ENCODE measurements around the gene NELFE.
"Not testable (repeated sequence)": the region's sequence is repeated elsewhere in the genome, so short reads cannot be mapped to it uniquely, and the experiment has no call there.

Gene NELFE, protein sequence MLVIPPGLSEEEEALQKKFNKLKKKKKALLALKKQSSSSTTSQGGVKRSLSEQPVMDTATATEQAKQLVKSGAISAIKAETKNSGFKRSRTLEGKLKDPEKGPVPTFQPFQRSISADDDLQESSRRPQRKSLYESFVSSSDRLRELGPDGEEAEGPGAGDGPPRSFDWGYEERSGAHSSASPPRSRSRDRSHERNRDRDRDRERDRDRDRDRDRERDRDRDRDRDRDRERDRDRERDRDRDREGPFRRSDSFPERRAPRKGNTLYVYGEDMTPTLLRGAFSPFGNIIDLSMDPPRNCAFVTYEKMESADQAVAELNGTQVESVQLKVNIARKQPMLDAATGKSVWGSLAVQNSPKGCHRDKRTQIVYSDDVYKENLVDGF

GRCh38 chr6:31958741-31959739, at the start of gene NELFE, which contains the start of gene SKIC2:
Gene NELFE, minus strand, starts transcription at chr6:31958971. Its CDS starts 525 bp downstream, at chr6:31958446.
Gene SKIC2, plus strand, starts transcription at chr6:31959175. Its CDS starts 18 bp downstream, at chr6:31959193.
- peak; percentile 92 for DNase-seq

DNA sequence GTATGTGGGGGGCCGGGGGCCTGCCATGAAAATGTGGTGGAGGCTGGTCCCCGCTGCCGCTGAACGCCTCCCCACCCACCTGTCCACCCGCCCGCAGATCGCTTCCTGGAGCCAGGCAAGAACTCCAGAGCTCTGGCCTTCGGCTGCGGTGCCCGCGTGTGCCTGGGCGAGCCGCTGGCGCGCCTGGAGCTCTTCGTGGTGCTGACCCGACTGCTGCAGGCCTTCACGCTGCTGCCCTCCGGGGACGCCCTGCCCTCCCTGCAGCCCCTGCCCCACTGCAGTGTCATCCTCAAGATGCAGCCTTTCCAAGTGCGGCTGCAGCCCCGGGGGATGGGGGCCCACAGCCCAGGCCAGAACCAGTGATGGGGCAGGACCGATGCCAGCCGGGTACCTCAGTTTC, 49.3 kb upstream of the NELFE start:
- DNase-seq: not testable (repeated sequence)

- DNase-seq: not testable (repeated sequence)
Observed at GRCh38 chr6:32007086-32007485, 48.3 kb upstream of the NELFE start.

- DNase-seq: not testable (repeated sequence)
Observed at GRCh38 chr6:32005991-32006529, 47.3 kb upstream of the NELFE start.

- DNase-seq: not testable (repeated sequence)
Observed at GRCh38 chr6:32005538-32005880, 46.7 kb upstream of the NELFE start.

- DNase-seq: not testable (repeated sequence)
Observed at GRCh38 chr6:32004864-32005537, 46.2 kb upstream of the NELFE start.

DNA sequence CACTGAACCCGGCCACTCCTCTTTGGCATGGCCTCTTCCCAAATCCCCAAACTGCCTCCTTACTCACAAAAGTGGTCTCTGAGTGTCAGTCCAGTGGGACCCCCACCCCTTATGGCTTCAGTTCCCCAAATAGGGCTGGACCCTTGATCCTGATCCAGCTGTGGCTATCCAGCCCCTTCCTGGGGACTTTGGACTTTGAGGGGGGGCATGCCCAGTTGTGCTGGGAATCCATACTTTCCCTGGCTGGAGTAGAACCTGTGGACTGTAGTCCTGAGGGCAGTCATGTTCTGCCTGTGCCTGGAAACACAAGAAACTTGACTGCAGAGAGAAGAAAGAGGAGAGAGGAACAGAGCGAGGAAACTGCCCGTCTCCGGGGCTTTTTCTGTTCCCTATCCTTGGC, 45.6 kb upstream of the NELFE start:
- not testable (repeated sequence) for DNase-seq

DNA sequence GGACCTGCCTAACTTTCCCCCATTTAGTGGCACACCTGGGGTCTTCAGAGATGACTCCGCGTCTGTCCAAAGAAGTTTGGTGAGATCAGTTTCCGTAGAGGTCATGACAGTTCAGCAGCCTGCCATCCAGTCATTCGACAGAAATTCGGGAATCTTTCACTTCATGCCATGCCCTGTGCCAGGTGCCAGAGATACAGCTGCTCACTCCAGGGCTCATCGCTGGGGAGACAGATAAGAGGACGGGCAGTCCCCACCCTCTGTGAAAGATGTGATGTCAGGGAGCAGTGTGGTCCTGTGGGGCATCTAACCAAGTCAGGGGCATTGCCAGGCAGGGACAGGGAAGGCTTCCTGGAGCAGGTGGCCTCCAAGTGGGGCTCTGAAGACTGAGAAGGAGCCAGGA, 44.5 kb upstream of the NELFE start:
- DNase-seq: not testable (repeated sequence)

DNA sequence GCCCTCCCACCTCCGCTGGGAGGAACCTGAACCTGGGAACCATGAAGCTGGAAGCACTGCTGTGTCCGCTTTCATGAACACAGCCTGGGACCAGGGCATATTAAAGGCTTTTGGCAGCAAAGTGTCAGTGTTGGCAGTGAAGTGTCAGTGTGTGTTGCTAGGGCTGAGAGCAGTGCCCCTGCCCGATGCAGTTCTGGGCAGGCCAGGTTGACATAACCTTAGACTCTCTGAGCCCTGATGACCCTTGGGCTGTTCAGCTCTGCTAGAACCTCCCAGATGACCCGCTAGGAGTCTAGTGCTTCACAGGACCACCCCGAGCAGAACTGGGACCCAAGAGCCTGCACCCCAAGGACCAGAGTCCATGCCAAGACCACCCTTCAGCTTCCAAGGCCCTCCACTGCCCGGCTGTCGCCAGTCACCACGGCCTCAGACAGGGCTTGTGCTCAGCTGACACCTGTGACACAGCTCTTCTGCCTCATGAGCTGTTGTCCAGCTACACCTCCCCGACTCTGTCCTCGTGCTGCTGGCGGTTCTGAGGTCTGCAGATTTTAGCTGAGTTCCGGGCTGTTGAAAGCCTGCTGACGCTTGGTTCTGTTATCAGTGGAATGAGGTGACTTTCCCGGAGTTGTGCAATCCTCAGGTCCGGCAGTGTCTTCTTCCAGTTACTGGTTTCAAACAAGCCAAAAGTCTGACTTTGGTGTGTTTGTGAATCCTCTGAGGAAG, 43.9 kb upstream of the NELFE start:
- not testable (repeated sequence) for DNase-seq

DNA sequence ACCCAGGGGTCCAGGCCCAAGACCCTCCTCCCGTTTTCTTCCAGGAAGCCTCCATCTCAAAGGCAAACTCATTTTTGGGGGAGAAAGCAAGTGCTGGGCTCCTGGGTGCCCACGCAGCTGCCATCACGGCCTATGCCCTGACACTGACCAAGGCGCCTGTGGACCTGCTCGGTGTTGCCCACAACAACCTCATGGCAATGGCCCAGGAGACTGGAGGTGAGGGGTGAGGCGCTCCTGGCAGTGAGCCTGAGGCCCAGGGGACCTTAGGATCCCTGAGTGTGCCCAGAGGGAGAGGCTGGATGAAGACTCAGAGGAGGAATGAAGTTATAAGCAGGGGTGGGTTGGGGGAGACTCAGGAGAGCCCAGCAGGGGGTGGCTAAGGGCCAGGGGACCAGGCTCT, 37.6 kb upstream of the NELFE start:
- DNase-seq: not testable (repeated sequence)

DNA sequence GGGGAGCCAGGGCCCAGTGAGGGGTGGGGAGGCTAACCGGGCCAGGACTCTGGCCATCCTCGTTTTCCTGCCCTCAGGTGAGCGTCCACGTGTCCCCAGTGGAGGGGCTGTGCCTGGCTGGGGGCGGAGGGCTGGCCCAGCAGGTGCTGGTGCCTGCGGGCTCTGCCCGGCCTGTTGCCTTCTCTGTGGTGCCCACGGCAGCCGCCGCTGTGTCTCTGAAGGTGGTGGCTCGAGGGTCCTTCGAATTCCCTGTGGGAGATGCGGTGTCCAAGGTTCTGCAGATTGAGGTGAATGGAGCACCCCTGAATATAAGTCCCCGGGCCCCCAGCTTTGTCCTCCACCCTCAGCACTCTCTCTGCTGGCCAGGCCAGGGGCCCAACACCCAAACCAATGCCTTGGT, 35.6 kb upstream of the NELFE start:
- DNase-seq: not testable (repeated sequence)

DNA sequence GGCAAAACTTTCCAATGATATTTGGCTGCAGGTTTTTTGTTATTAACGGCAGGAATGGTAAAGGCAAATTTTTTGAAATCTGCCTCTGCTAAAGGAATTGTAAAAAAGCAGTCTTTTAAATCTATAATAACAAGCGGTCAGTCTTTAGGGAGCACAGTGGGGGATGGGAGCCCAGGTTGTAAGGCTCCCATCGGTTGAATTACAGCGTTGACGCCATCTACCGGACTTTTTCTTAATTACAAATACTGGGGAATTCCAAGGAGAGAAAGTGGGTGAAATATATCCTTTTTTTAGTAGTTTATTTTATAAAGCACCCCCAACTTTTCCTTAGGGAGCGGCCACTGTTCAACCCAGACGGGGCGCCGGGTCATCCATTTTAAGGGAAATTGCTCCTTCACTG, 30.6 kb upstream of the NELFE start:
- not testable (repeated sequence) for DNase-seq

- not testable (repeated sequence) for DNase-seq
Observed at GRCh38 chr6:31981744-31982143, 23.0 kb upstream of the NELFE start, which contains the start of gene C4A. Gene C4A, plus strand, starts transcription at chr6:31982057. Its CDS starts 51 bp downstream, at chr6:31982108.

- DNase-seq: not testable (repeated sequence)
Observed at GRCh38 chr6:31980998-31981397, 22.2 kb upstream of the NELFE start.

- DNase-seq: not testable (repeated sequence)
Observed at GRCh38 chr6:31980195-31980876, 21.6 kb upstream of the NELFE start.

- DNase-seq: no peak
Observed at GRCh38 chr6:31979238-31979898, 20.6 kb upstream of the NELFE start.

- DNase-seq: no peak
Observed at GRCh38 chr6:31978831-31979230, 20.1 kb upstream of the NELFE start.

GRCh38 chr6:31977816-31978431, 19.2 kb upstream of the NELFE start:
- DNase-seq: no peak

DNA sequence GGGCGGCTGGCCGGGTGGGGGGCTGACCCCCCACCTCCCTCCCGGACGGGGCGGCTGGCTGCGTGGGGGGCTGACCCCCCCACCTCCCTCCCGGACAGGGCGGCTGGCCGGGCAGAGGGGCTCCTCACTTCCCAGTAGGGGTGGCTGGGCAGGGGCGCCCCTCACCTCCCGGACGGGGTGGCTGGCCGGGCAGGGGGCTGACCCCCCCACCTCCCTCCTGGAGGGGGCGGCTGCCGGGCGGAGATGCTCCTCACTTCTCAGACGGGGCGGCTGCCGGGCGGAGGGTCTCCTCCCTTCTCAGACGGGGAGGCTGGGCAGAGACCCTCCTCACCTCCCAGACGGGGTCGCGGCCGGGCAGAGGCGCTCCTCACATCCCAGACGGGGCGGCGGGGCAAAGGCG, 17.3 kb upstream of the NELFE start:
- DNase-seq: not testable (repeated sequence)

- DNase-seq: no peak
Observed at GRCh38 chr6:31972709-31973350, 14.1 kb upstream of the NELFE start.

All from DMS79 (cell line).